ENCODE data around the gene NSD1.

NSD1 gene

DNA sequence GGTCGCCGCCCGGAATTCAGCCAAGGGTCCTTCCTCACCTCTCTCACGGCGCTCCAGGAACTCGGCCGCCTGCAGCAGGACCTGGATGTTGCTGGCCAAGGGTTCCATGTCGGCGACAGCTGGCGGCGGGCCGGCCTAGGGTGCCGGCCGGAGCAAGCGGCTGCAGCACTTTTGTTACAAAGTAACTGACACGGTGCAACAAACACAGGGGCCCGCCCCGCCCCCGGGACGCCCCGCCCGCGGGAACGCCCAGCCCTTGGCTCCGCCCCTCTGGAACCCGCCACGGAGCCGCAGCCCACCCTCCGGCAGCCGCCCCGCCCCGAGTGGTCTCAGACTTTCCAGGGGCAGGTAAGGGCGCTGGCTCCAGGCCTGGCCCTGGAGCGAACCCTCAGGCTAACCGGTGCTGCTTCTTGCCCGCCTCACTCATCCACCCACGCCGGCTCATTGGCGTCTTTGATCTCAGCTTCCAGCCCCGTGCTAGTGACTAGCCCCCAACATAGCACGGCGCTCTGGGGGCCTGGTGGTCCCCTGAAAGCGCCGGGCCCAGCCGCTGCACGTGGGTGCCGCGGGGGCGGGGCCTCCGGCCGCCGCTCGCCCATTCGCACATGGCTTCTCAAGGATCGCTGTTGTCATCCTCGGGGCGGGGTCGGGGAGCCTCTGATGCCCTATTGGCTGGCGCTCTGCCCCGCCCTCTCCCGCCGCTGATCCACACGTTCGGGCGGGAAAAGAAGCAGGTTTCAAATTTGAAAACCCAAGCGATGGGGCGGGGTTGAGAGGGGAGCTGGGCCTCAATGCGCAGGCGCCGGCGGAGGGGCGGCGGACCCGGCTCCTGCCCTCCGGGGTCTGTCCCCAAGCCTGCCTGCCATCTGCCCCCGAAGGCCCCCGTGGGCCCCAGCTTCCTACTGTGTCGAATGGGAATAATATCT lies 178.4 kb downstream of the NSD1 start, which contains the start of gene MXD3:
MXD3 (minus strand) TSS at position 176 of the 926 bp plus-strand sequence; CDS start at position 108, 68 bp downstream.
- DNase-seq, result peak; percentile 99

DNA sequence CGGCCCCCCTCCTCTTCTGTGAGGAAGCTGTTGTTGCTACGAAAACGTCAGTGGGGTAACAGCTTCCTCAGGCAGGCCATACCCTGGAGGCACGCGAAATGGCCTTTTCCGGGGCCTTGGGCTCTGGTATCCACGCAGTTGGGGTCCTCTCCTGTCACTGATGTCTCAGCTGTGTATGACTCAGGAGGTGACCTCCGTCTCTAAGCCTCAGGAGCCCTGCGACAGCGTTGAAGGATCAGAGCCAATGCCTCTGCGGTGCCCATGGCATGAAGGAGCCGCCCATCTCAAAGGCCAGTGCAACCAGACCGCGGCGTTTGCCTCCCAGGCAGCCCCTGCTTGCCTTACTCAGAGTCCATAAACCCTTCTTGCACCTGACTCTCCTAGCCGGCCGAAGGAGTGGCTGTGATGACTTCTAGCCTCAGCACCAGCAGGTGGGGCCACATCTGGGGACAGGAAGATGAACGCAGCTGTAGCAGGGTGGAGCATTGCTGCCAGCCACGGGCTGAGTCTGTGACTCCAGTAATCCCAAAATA lies 179.1 kb downstream of the NSD1 start:
- peak; percentile 81 for DNase-seq

GRCh38 chr5:177313561-177314259 lies 180.1 kb downstream of the NSD1 start:
- DNase-seq, result no peak

- no peak for DNase-seq
Measured at GRCh38 chr5:177314376-177315342, 181.1 kb downstream of the NSD1 start.

DNA sequence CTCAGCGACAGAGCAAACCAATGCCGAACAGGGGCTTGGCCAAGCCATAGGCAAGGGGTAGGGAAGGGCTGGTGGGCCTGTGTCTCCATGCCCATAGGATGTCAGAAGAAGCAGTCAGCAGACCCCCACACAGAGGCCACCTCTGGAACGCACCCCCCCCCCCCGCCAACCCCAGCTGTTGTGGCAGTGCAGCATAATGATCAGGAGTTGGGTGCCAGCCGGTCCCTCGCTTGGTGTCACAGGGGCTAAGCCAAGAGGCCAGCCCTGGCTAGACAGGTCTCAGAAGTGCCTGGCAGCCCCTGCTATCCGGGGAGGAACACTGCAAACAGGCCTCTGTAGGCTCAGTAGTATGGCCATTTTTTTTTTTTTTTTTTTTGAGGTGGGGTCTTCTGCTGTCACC lies 181.8 kb downstream of the NSD1 start:
- no peak for DNase-seq

DNA sequence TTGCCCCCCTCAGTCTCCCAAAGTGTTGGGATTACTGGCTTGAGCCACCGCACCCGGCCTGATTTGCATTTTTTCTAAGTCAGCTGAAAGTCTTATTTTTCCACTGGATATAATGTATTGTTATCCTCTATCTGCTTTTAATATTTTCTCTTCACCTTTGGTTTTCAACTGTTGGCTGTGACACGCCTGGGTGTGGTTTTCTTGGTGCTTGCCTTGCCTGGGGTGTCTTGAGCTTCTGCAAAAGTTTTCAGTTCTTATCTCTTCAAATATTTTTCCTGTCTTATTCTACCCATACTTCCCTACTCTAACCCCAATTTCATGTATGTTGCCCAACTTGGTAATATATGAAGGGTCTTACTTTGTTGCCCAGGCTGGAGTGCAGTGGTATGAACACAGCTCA lies 182.4 kb downstream of the NSD1 start:
- no peak for DNase-seq

GRCh38 chr5:177317959-177318377 lies 184.4 kb downstream of the NSD1 start:
- DNase-seq, result peak; percentile 88

GRCh38 chr5:177319913-177320588 lies 186.5 kb downstream of the NSD1 start:
- DNase-seq, result no peak

GRCh38 chr5:177320879-177321278 lies 187.3 kb downstream of the NSD1 start:
- peak; percentile 91 for DNase-seq

GRCh38 chr5:177325868-177326381 lies 192.4 kb downstream of the NSD1 start:
- DNase-seq, result no peak

DNA sequence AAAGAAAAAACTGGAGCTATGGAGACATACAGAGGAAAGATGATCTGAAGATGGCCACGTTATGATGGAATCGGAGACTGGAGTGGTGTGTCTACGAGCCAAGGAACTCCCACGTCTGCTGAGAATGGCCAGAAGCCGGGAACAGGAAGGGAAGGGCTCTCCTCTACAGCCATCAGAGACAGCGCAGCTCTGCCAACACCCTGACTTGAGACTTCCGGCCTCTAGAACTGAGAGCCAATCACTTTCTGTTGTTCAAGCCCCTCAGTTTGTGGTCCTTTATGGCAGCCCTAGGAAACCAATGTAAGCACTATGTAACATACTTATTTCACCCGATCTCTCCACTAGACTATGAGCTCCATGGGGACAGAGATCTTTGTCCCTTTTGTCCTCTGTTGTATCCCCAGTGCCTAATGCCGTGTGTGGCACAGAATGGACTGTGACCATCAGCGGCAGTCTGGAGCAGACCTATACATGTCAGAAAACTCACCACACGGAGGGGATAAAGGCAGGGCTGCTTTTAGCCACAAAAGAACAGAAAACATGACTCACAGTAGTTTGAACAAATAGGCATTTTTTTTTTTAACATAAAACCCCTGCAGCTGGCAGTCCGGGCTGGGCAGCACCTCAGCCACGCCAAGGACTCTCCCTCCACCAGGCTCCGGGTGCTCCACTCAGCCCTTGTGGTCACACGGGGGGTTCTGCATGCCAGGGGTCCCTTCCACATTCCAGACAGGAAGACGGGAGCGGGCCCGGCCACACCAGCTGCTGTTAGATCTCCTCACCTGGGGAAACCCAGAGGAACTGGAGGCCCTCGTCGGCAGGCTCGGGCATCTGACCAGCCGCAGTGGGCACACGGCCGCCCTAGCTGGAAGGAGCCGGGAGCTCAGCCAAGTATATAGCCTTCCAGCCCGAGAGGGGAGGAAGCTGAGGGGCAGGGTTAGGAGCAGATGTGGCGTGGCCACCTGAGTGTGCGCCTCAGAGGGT lies 194.3 kb downstream of the NSD1 start:
- DNase-seq, result no peak

- DNase-seq, result no peak
Measured at GRCh38 chr5:177328545-177329231, 195.1 kb downstream of the NSD1 start.

- no peak for DNase-seq
Measured at GRCh38 chr5:177329883-177330282, 196.3 kb downstream of the NSD1 start.

- no peak for DNase-seq
Measured at GRCh38 chr5:177330991-177331842, 197.6 kb downstream of the NSD1 start.

- DNase-seq, result no peak
Measured at GRCh38 chr5:177332031-177332895, 198.7 kb downstream of the NSD1 start.

GRCh38 chr5:177332896-177333260 lies 199.3 kb downstream of the NSD1 start:
- DNase-seq, result no peak

GRCh38 chr5:177333420-177334154 lies 200.0 kb downstream of the NSD1 start:
- no peak for DNase-seq
